ENCODE data around the gene SOD3.

Gene SOD3

DNA sequence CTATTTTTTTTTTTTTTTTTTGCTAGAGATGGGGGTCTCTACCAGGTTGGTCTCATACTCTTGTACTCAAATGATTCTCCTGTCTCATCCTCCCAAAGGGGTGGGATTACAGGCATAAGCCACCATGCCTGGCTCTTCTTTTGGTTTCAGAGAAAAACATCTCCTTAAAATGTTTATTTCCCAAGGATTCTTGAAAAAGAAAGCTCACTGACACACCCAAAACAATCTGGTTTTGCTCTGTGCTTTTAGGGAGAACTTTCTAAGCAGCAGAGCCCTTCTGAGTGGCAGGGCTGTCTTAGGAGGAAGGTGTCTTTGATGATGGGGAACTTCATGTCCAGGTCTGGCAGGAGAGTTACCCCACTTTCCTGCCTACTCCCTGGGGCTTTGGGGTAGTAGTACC, 1.2 kb downstream of the SOD3 start:
- H3K27ac ChIP-seq, result no peak overlapping the region
- TF ChIP-seq, protein P1, sequence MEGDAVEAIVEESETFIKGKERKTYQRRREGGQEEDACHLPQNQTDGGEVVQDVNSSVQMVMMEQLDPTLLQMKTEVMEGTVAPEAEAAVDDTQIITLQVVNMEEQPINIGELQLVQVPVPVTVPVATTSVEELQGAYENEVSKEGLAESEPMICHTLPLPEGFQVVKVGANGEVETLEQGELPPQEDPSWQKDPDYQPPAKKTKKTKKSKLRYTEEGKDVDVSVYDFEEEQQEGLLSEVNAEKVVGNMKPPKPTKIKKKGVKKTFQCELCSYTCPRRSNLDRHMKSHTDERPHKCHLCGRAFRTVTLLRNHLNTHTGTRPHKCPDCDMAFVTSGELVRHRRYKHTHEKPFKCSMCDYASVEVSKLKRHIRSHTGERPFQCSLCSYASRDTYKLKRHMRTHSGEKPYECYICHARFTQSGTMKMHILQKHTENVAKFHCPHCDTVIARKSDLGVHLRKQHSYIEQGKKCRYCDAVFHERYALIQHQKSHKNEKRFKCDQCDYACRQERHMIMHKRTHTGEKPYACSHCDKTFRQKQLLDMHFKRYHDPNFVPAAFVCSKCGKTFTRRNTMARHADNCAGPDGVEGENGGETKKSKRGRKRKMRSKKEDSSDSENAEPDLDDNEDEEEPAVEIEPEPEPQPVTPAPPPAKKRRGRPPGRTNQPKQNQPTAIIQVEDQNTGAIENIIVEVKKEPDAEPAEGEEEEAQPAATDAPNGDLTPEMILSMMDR (conservative IDR thresholded peaks at IDR 0.05), result no peak

DNA sequence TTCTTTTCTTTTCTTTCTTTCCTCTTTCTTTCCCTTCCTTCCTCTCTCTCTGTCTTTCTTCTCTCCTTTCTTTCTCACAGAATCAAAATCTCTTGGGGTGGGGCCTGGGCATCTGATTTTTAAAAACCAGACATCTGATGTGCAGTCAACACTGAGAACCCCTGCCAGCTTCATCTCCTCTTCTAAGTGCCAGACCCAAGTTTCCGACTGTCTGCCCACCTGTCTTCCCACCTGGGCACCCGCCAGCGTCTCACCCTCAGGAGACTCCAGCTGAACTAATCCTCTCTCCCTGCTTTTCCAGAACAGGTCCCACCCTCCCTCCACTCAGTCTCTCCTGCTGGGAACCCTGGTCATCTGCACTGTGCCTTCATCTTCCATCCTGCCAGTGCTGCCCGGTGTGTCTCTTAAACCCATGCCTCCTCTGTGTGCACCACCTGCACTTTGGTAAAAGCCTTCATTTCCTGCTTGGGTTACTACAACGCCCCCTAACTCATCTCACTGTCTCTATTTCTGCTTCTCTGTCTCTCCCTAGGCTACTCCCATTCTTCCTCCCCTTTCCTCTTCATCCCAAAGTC, 2.8 kb downstream of the SOD3 start:
- TF ChIP-seq, protein P1 (conservative IDR thresholded peaks at IDR 0.05), result no peak
- H3K27ac ChIP-seq, result no peak overlapping the region

DNA sequence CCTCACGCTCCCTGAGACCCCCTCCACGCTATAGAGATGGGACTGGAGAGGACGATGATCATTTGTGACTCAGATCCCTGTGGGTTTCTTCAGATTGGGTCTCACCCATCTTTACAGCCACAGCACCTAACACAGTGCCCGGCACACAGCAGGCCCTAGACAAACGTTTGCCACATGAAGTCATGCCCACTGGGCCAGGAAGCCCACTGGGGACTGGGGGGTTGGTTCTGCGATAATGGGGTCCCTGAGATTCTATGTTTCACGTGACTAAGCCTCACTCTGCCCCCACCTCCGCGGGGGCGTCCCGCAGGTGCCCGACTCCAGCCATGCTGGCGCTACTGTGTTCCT, 3.8 kb downstream of the SOD3 start:
- H3K27ac ChIP-seq, result no peak overlapping the region
- TF ChIP-seq, protein P1 (conservative IDR thresholded peaks at IDR 0.05), result no peak

DNA sequence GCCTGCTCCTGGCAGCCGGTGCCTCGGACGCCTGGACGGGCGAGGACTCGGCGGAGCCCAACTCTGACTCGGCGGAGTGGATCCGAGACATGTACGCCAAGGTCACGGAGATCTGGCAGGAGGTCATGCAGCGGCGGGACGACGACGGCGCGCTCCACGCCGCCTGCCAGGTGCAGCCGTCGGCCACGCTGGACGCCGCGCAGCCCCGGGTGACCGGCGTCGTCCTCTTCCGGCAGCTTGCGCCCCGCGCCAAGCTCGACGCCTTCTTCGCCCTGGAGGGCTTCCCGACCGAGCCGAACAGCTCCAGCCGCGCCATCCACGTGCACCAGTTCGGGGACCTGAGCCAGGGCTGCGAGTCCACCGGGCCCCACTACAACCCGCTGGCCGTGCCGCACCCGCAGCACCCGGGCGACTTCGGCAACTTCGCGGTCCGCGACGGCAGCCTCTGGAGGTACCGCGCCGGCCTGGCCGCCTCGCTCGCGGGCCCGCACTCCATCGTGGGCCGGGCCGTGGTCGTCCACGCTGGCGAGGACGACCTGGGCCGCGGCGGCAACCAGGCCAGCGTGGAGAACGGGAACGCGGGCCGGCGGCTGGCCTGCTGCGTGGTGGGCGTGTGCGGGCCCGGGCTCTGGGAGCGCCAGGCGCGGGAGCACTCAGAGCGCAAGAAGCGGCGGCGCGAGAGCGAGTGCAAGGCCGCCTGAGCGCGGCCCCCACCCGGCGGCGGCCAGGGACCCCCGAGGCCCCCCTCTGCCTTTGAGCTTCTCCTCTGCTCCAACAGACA, 4.4 kb downstream of the SOD3 start:
- no peak overlapping the region for H3K27ac ChIP-seq
- TF ChIP-seq, protein P1 (conservative IDR thresholded peaks at IDR 0.05), result no peak

DNA sequence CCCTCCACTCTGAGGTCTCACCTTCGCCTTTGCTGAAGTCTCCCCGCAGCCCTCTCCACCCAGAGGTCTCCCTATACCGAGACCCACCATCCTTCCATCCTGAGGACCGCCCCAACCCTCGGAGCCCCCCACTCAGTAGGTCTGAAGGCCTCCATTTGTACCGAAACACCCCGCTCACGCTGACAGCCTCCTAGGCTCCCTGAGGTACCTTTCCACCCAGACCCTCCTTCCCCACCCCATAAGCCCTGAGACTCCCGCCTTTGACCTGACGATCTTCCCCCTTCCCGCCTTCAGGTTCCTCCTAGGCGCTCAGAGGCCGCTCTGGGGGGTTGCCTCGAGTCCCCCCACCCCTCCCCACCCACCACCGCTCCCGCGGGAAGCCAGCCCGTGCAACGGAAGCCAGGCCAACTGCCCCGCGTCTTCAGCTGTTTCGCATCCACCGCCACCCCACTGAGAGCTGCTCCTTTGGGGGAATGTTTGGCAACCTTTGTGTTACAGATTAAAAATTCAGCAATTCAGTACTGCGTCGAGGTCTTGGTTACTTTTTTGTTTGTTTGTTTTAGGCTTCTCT, 5.0 kb downstream of the SOD3 start:
- H3K27ac ChIP-seq, result no peak overlapping the region
- TF ChIP-seq, protein P1 (conservative IDR thresholded peaks at IDR 0.05), result no peak

DNA sequence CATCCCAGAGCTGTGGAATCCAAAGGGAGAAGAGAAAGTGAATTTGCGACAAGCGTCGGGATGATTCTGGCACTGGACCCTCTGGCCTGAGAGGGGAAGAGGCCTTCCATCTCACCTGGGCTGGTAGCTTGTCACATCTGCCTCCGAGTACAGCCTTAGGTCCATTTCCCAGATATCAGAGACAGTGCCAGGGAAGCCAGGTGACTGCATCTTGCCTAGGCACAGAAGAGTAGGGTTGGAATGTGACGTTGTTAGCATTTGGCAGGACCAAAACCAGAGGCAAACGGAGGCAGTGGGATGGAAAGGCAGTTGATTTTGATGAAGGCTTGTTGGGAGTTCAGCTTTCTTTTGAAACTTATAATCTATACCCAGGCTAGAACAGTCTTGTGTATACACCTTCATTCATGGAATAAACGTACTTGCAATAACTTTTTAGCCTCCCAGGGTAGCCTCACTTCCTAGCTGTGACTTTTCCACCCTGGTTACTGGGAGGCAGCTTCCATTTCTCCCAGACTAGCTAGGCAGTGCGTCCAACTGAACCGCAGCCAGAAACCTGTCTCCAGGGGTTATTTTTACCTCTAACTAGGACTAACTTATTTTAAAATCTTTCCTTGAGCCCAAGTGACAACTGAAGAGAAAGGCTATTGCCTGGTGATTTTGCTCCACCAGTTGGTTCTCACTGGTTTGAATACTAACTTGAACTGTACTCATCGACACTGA, 5.9 kb downstream of the SOD3 start:
- TF ChIP-seq, protein P1 (conservative IDR thresholded peaks at IDR 0.05), result no peak

DNA sequence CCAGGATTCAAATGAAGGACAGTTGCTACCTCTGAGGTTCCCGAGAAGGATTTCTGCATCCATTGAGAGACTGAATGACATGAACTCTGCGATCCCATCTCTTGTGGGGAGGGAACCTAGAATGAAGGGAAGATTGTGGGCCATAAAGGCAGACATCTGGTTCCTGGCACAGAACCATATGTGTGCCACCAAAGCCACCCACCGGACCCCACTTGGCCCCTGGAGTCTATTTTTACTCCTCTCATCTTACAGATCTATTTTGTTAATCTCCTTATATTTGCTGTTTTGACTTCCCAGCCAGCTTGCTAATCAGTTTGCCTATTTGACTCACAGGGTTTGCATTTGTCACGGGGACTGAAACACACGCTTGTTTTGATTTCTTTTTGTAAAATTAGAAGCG, 7.3 kb downstream of the SOD3 start:
- H3K27ac ChIP-seq, result no peak overlapping the region
- TF ChIP-seq, protein P1 (conservative IDR thresholded peaks at IDR 0.05), result no peak

More for the DNA sequence above, 5.9 kb downstream of the SOD3 start:
- H3K27ac ChIP-seq, result no peak overlapping the region

Measured in VCaP (cell line).